Measurements from ENCODE around the gene PAFAH1B1. TPM values are rescaled to one million over a fixed set of nuclear protein-coding genes. Genes with fewer than 3 reads are reported as not detected.

PAFAH1B1 gene
- total RNA-seq, 4 donors from 2014 or later: 86.5 to 119 (median 102) TPM

DNA sequence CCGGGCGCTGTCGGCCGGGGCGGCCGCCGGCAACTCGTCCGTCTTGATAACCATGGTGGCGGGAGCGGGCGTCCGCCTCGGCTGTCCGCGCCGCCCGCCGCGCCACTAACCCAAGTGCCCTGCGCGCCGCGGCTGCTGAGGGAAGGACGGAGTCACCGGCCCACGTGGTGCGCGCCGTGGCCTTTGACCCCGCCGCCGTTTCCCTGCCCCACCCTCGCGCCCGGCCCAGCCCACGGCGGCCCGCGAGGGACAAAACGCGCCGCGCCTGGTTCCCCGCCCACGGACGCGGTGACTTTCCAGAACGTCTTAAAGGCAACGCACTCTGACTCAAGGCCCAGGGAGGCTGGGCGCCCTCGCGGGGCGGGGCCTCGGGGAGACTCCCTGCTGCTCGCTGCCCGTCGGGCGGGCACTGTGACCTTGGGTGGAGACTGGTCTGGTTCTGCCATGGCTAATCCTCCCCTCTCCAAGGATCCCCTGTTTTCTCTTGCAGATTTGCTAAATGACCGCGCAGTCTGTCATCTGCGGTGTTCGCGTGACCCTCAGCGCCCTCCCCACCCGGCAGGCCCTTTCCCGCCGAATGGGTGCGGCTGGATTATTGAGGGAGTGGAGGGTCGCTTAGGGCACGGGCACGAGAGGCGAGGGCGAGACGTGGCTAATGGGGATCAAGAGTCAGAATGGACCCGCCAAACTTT, 118.3 kb downstream of the PAFAH1B1 start, which contains the start of gene CLUH:
TSS of gene CLUH (minus strand) at position 157 of the 692 bp plus-strand sequence. CDS start at position 54, 103 bp downstream.
- H3K4me1 ChIP-seq: peaks cover 51 to 71% (median 59%) of the 10 kb centered on the region in 4 donors
- H3K4me3 ChIP-seq: peak within 1 kb of the TSS; percentile 92 to 95 (median 93)
- DNase-seq (ENCODE audit: extremely low spot score): peak; percentile 98
- intact Hi-C loops (cut with DNase I): no loop called here
- TF ChIP-seq POLR2A (IDR thresholded peaks at IDR 0.05; ENCODE audit: low read depth) (peak; percentile 7), EP300 (IDR thresholded peaks at IDR 0.05) (no peak), POLR2AphosphoS5 (IDR thresholded peaks at IDR 0.05) (peak; percentile 92 to 100)
- TF ChIP-seq, protein P1, sequence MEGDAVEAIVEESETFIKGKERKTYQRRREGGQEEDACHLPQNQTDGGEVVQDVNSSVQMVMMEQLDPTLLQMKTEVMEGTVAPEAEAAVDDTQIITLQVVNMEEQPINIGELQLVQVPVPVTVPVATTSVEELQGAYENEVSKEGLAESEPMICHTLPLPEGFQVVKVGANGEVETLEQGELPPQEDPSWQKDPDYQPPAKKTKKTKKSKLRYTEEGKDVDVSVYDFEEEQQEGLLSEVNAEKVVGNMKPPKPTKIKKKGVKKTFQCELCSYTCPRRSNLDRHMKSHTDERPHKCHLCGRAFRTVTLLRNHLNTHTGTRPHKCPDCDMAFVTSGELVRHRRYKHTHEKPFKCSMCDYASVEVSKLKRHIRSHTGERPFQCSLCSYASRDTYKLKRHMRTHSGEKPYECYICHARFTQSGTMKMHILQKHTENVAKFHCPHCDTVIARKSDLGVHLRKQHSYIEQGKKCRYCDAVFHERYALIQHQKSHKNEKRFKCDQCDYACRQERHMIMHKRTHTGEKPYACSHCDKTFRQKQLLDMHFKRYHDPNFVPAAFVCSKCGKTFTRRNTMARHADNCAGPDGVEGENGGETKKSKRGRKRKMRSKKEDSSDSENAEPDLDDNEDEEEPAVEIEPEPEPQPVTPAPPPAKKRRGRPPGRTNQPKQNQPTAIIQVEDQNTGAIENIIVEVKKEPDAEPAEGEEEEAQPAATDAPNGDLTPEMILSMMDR (IDR thresholded peaks at IDR 0.05): peak in 1 of 3 experiments; percentile 50
- WGBS: 3% methylated on average over 20 of the region's 76 CpGs
- H3K27me3 ChIP-seq: no peaks in the 10 kb centered on the region
- H3K27ac ChIP-seq (replicated peaks in 1 of 4): peak within 1 kb of the TSS; percentile 83 to 84 (median 83)
- H3K36me3 ChIP-seq: peaks cover 0 to 9% (median 0%) of the 10 kb centered on the region in 4 donors
- H3K9me3 ChIP-seq: no peaks in the 10 kb centered on the region

DNA sequence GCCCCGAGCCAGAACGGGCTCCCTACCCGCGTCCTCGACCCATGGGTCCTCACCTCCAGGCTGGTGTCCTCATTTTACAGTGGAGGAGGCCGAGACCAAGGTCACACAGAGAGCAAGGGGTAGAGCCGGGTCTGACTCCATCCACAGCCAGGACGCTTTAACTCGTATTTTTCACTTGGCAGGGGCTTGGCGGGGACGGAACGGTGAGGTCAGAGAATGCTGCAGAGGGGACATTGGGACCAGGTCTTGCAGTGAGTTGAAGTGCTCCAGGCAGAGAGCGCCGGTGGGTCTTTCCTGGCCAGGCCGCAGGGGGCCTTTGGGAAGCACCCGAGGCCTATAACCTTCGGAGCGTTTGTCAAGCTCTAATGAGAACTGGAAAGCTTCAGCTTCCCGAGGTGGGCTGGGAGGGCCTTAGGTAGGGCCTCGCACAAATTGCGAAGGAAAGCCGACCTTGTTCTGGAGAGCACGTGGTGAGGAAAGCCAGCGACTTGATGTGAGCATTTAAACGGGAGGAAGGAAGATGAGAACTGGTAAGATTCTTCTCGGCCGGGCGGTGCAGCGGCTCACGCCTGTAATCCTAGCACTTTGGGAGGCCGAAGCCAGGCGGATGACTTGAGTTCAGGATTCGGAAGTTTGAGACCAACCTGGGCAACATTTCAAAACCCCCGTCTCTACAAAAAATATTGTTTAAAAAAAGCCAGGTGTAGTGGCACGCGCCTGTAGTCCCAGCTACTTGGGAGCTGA, 119.0 kb downstream of the PAFAH1B1 start:
- H3K9me3 ChIP-seq: no peaks in the 10 kb centered on the region
- peak overlapping the region; percentile 92 to 95 (median 93) for H3K4me3 ChIP-seq
- peak overlapping the region; percentile 83 to 84 (median 83) for H3K27ac ChIP-seq (replicated peaks in 1 of 4)
- TF ChIP-seq POLR2AphosphoS5 (IDR thresholded peaks at IDR 0.05) (no peak), EP300 (IDR thresholded peaks at IDR 0.05) (no peak), POLR2A (IDR thresholded peaks at IDR 0.05; ENCODE audit: low read depth) (no peak)
- TF ChIP-seq, protein P1 (IDR thresholded peaks at IDR 0.05): no peak
- WGBS: 54% methylated on average over 36 of the region's 36 CpGs
- peaks cover 0 to 9% (median 0%) of the 10 kb centered on the region in 4 donors for H3K36me3 ChIP-seq
- DNase-seq (ENCODE audit: extremely low spot score): no peak
- H3K27me3 ChIP-seq: no peaks in the 10 kb centered on the region
- H3K4me1 ChIP-seq: peaks cover 48 to 64% (median 52%) of the 10 kb centered on the region in 4 donors
- intact Hi-C loops (cut with DNase I): no loop called here

DNA sequence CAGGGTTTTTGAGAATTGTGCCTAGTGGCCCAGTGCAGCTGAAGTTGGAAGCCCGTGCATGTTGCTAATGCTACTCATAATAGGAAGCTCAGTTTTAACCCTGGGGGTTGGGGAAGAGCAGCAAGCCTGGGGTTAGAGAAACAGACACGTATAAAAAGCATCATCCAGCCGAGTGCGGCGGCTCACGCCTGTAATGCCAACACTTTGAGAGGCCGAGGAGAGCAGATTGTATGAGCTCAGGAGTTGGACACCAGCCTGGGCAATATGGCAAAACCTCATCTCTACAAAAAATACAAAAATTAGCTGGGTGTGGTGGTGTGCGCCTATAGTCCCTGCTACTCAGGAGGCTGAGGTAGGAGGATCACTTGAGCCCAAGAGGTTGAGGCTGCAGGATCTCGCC, 120.4 kb downstream of the PAFAH1B1 start:
- TF ChIP-seq POLR2A (IDR thresholded peaks at IDR 0.05; ENCODE audit: low read depth) (no peak), POLR2AphosphoS5 (IDR thresholded peaks at IDR 0.05) (no peak), EP300 (IDR thresholded peaks at IDR 0.05) (no peak)
- TF ChIP-seq, protein P1 (IDR thresholded peaks at IDR 0.05): no peak
- 96% methylated on average over 9 of the region's 9 CpGs for WGBS
- no peak for DNase-seq (ENCODE audit: extremely low spot score)
- Histone ChIP-seq H3K9me3 (no peaks in the 10 kb centered on the region), H3K27me3 (no peaks in the 10 kb centered on the region), H3K4me3 (no peak overlapping the region), H3K36me3 (peaks cover 0 to 9% (median 0%) of the 10 kb centered on the region in 4 donors), H3K4me1 (peaks cover 34 to 50% (median 38%) of the 10 kb centered on the region in 4 donors), H3K27ac (replicated peaks in 1 of 4) (no peak overlapping the region)
- intact Hi-C loops (cut with DNase I): no loop called here

DNA sequence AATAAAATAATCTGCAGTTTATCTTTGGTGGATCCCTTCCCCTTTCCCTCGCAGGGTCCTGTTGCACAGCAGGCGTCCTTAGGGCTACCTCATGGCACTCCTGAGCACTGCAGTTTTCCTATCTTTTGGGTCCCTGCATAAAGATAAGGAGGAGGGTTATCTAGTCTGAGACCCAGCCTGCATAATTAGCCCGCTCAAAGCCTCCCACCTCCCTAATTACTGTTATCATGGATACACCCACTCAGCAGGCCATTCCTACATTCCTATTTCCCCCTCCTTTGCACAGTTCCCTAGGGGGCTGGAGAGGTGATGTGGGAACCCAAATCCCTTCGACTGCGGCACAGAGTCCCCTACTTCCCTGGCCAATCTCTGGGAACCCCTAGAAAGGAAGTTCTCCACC, 123.2 kb downstream of the PAFAH1B1 start:
- TF ChIP-seq, protein P1 (IDR thresholded peaks at IDR 0.05): no peak
- TF ChIP-seq EP300 (IDR thresholded peaks at IDR 0.05) (no peak), POLR2A (IDR thresholded peaks at IDR 0.05; ENCODE audit: low read depth) (no peak), POLR2AphosphoS5 (IDR thresholded peaks at IDR 0.05) (no peak)
- intact Hi-C loops (cut with DNase I): no loop called here
- WGBS: 75% methylated on average over 5 of the region's 5 CpGs
- no peaks in the 10 kb centered on the region for H3K27me3 ChIP-seq
- peaks cover 13 to 27% (median 17%) of the 10 kb centered on the region in 4 donors for H3K4me1 ChIP-seq
- no peak overlapping the region for H3K4me3 ChIP-seq
- no peak overlapping the region for H3K27ac ChIP-seq (replicated peaks in 1 of 4)
- H3K36me3 ChIP-seq: peaks cover 0 to 9% (median 0%) of the 10 kb centered on the region in 4 donors
- H3K9me3 ChIP-seq: no peaks in the 10 kb centered on the region
- no peak for DNase-seq (ENCODE audit: extremely low spot score)

Measured in esophagus muscularis mucosa (tissue), 4 donors.